Right renal cortex interstitium (tissue), 3 donors: ENCODE data around the gene BCL2L13. TPM values are rescaled to one million over a fixed set of nuclear protein-coding genes. Genes with fewer than 3 reads are reported as not detected.

ENCODE experiments used
- DNase-seq, 3 donors: peaks; one replicate each; pipeline ENCODE4 v3.0.0-alpha.2; 2013; ENCODE audit warnings: low read depth in 3 of 3, low spot score in 2 of 3
- polyA plus RNA-seq, 3 donors: library from polyadenylated mRNA; unstranded; fragments of 120-200 nt; gene quantifications; one replicate each; pipeline ENCODE4 v1.2.1, GENCODE V29; 2013; ENCODE audit not compliant: insufficient read length in 3 of 3

The BCL2L13 gene
- polyA plus RNA-seq, 3 donors: 46.3 to 52.3 (median 49.2) TPM

DNA sequence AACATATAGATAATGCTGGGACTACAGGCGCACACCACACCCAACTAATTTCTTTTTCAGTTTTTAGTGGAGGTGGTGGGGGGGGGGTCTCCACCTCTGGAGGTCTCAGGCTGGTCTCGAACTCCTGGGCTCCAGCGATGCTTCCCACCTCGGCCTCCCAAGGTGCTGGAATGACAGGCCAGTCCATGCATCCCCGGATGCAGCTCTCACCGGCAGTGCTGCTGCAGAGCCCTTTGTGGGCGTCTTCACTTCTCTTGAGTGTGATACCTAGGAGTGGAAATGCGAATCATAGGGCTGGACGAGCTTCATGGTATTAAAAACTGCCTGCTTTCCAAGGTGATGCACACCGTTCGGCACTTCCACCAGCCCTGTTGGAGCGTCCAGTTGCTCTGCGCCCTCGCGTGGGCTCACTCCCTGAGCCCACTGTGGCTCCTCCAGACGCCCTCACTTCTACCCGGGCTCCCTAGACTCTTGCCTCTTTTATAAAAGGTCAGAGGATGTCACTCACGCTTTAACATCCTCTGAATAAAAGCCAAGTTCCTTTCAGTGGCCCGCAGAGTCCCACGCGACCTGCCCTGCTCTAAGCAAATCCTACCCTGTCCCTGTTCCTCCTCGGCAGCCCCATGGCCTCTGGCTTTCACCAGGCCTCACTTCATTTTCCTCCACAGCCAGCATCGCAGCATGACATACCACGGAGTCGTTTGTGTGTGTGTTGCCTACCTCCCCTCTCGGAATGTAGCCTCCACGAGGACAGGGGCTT, 136.5 kb downstream of the BCL2L13 start:
- no peak for DNase-seq

GRCh38 chr22:17775781-17776465, 137.4 kb downstream of the BCL2L13 start:
- no peak for DNase-seq

GRCh38 chr22:17777005-17777716, 138.6 kb downstream of the BCL2L13 start:
- no peak for DNase-seq

GRCh38 chr22:17777717-17778044, 139.1 kb downstream of the BCL2L13 start:
- no peak for DNase-seq

- DNase-seq: no peak
Measured at GRCh38 chr22:17778412-17778976, 139.9 kb downstream of the BCL2L13 start.

GRCh38 chr22:17779286-17780115, 140.9 kb downstream of the BCL2L13 start:
- no peak for DNase-seq

DNA sequence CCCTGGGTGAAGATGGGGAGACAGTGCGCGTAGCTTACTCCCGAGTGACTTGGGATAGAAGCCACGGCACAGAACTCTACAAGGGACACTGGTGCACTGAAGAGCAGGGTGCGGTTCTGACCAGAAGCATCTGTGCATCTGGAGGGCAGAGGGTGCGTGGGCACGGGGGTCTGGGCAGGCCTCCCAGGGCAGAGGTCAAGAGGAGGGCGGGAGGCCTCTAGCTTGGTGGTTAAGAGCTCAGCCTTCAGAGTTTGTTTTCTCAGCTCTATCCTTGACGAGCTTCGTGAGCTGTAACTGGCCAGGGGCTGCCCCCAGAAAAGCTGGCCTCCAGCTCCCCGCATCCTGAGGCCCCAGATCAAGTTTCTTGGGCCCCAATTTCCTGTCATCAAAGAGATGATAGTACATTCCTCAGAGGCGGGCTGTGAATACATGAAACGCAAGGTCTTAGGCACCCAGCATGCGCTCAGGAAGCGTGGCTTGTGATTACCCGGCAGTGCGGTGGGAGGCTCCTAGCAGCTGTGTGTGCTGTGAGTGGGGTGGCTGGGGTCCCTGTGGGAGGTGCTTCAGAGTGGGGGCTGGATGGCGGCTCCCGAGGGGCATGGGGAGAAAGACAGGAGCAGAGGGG, 141.7 kb downstream of the BCL2L13 start:
- DNase-seq: no peak

Other genes with a start within 250 kb of the BCL2L13 start
- gene SLC25A18, start 75.3 kb upstream of the BCL2L13 start, polyA plus RNA-seq: 1 to 10 TPM; 1.2 to 1.7 (median 1.6) TPM
- gene ATP6V1E1, start 10.0 kb upstream of the BCL2L13 start, polyA plus RNA-seq: 100 to 1,000 TPM; 160 to 168 (median 164) TPM
- 10 to 100 TPM; 15.5 to 18.1 (median 17.5) TPM for gene BID, start 135.7 kb downstream of the BCL2L13 start, polyA plus RNA-seq